C4-2B (cell line): Measurements from ENCODE around the gene EMILIN3.

Experiments
- CTCF ChIP-seq: fragments of 450-650 bp; conservative IDR thresholded peaks from 2 replicates; pipeline ENCODE4 v1.5.1; 2017; ENCODE audit warnings: mild to moderate bottlenecking
- ZFX ChIP-seq: fragments of 450-650 bp; IDR thresholded peaks from 2 replicates; pipeline ENCODE4 v1.6.1; 2017

- TF ChIP-seq CTCF (no peak), ZFX (no peak)
These were observed 40.4 kb upstream of the EMILIN3 start for GRCh38 chr20:41406896-41407444.
